NCI-H2107 (cell line): ENCODE data around the gene ABHD2.
"Not testable (repeated sequence)": the region's sequence is repeated elsewhere in the genome, so short reads cannot be mapped to it uniquely, and the experiment has no call there.

Source experiments
- DNase-seq: peaks from one replicate; lab custom pipeline; 2025; lab: John Stamatoyannopoulos, UW

The ABHD2 gene

GRCh38 chr15:89120479-89121000 is 32.3 kb downstream of the ABHD2 start:
- not testable (repeated sequence) for DNase-seq

GRCh38 chr15:89121414-89121813 is 33.2 kb downstream of the ABHD2 start:
- no peak for DNase-seq

GRCh38 chr15:89122505-89123180 is 34.4 kb downstream of the ABHD2 start:
- no peak for DNase-seq

GRCh38 chr15:89123181-89123525 is 34.9 kb downstream of the ABHD2 start:
- no peak for DNase-seq

GRCh38 chr15:89125088-89125826 is 37.0 kb downstream of the ABHD2 start:
- no peak for DNase-seq

- DNase-seq, result no peak
These were observed 37.8 kb downstream of the ABHD2 start for GRCh38 chr15:89126009-89126408.

- no peak for DNase-seq
These were observed 38.9 kb downstream of the ABHD2 start for GRCh38 chr15:89127054-89127702.

- DNase-seq, result no peak
These were observed 40.3 kb downstream of the ABHD2 start for GRCh38 chr15:89128320-89129122.

- no peak for DNase-seq
These were observed 41.0 kb downstream of the ABHD2 start for GRCh38 chr15:89129123-89129815.

GRCh38 chr15:89129816-89130134 is 41.5 kb downstream of the ABHD2 start:
- no peak for DNase-seq

GRCh38 chr15:89130201-89130600 is 41.9 kb downstream of the ABHD2 start:
- DNase-seq, result no peak

GRCh38 chr15:89131731-89132130 is 43.5 kb downstream of the ABHD2 start:
- no peak for DNase-seq

GRCh38 chr15:89132611-89133507 is 44.6 kb downstream of the ABHD2 start:
- DNase-seq, result no peak

- not testable (repeated sequence) for DNase-seq
These were observed 47.3 kb downstream of the ABHD2 start for GRCh38 chr15:89135387-89136077.

- no peak for DNase-seq
These were observed 48.0 kb downstream of the ABHD2 start for GRCh38 chr15:89136078-89136806.

GRCh38 chr15:89136818-89137772 is 48.8 kb downstream of the ABHD2 start:
- DNase-seq, result no peak

GRCh38 chr15:89137926-89138325 is 49.7 kb downstream of the ABHD2 start:
- DNase-seq, result no peak

GRCh38 chr15:89138999-89139612 is 50.9 kb downstream of the ABHD2 start:
- DNase-seq, result no peak
